OCI-LY3 (cell line): ENCODE data around the gene MNX1.

Source experiments
- H2AFZ ChIP-seq: fragments of 200-600, 300-600 bp; shearing (Covaris generic); 2 replicates; pipeline ENCODE4 v1.6.0; 2014; ENCODE audit warnings: antibody characterized with exemption, low read depth, low read length
- H3K27ac ChIP-seq: fragments of 200-600, 300-600 bp; sonication (generic); 2 replicates; pipeline ENCODE4 v1.5.1; 2014; ENCODE audit warnings: mild to moderate bottlenecking, low read length, moderate library complexity, mixed read lengths
- H3K27me3 ChIP-seq: fragments of 200-600, 300-600 bp; sonication (generic); 2 replicates; pipeline ENCODE4 v1.6.1; 2014; ENCODE audit warnings: low read depth, low read length, mixed read lengths
- H3K36me3 ChIP-seq: fragments of 200-600, 300-600 bp; sonication (generic); replicated peaks from 2 replicates; pipeline ENCODE3; 2014; ENCODE audit warnings: low read depth, low read length, mixed read lengths
- H3K4me1 ChIP-seq: fragments of 300-600, 200-600 bp; sonication (generic); 2 replicates; pipeline ENCODE4 v1.6.1; 2014; ENCODE audit warnings: low read length, mixed read lengths
- H3K4me2 ChIP-seq: fragments of 200-600, 300-600 bp; sonication (generic); 2 replicates; pipeline ENCODE4 v1.6.1; 2014; ENCODE audit warnings: low read length, mixed read lengths
- H3K4me3 ChIP-seq: fragments of 300-600, 200-600 bp; sonication (generic); 2 replicates; pipeline ENCODE4 v1.5.1; 2014; ENCODE audit warnings: antibody characterized with exemption, mild to moderate bottlenecking, low read length, moderate library complexity
- H3K79me2 ChIP-seq: fragments of 300-600, 200-600 bp; shearing (Covaris generic); 2 replicates; pipeline ENCODE4 v1.6.1; 2014; ENCODE audit warnings: mild to moderate bottlenecking, low read length, mixed read lengths
- H3K9ac ChIP-seq: fragments of 300-600, 200-600 bp; shearing (Covaris generic); 2 replicates; pipeline ENCODE4 v1.6.0; 2014; ENCODE audit warnings: mild to moderate bottlenecking, low read length, moderate library complexity
- H3K9me3 ChIP-seq: fragments of 200-600, 300-600 bp; shearing (Covaris generic); 2 replicates; pipeline ENCODE4 v1.6.1; 2014; ENCODE audit warnings: low read length, mixed read lengths; ENCODE audit not compliant: insufficient read depth
- H4K20me1 ChIP-seq: fragments of 200-600, 300-600 bp; sonication (generic); 2 replicates; pipeline ENCODE4 v1.6.1; 2016; ENCODE audit warnings: low read length, mixed read lengths; ENCODE audit not compliant: insufficient read depth
- EZH2phosphoT487 ChIP-seq: fragments of 200-600 bp; shearing (Covaris generic); IDR thresholded peaks from 2 replicates; pipeline ENCODE4 v1.6.1; 2018; ENCODE audit warnings: antibody characterized with exemption, mixed run types, low read depth
- TF ChIP-seq, protein P1 (sequence below): fragments of 200-600, 300-600 bp; sonication (generic); IDR thresholded peaks from 2 replicates; pipeline ENCODE4 v1.5.1; 2014; ENCODE audit warnings: antibody characterized with exemption, low read length, low read depth

MNX1 gene

DNA sequence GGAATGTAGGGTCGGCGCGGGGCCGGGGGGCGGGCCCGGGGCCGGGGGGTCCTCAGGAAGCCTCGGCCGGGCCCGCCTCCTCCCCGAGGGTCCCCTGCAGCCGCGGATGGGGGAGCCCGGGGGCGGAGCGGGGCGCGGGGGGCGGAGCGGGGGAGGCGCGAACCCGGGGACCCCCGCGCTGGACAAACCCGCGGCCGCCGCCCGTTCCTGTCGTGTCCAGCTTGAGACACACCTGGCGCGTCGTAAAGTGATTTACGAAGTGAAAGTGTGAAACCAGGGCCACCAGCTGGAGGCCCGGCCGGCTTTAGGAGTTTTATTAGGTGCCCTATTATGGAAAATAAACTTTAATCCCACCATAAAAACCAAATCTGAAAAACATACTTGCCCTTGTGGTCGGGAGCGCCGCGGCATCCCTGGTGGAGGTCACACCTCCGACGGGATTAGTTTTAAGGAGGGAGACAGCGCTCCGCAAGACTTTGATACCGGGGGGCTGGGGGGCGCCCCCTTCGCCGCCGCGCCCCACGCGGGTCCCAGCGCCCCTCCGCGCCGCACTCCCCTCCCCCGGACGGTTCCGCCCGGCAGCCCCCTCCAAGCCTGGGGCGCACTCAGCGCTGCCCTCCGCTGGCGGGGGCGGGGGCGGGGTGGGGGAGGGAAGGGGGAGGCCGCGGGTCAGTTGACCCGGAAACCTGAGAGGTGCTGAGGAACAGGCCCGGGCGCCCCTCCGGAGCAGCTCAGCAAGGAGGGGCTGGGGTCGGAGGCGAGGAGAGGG, 10.3 kb downstream of the MNX1 start:
- Histone ChIP-seq H2AFZ (no peak overlapping the region), H3K27ac (no peak overlapping the region)
- TF ChIP-seq, protein P1, sequence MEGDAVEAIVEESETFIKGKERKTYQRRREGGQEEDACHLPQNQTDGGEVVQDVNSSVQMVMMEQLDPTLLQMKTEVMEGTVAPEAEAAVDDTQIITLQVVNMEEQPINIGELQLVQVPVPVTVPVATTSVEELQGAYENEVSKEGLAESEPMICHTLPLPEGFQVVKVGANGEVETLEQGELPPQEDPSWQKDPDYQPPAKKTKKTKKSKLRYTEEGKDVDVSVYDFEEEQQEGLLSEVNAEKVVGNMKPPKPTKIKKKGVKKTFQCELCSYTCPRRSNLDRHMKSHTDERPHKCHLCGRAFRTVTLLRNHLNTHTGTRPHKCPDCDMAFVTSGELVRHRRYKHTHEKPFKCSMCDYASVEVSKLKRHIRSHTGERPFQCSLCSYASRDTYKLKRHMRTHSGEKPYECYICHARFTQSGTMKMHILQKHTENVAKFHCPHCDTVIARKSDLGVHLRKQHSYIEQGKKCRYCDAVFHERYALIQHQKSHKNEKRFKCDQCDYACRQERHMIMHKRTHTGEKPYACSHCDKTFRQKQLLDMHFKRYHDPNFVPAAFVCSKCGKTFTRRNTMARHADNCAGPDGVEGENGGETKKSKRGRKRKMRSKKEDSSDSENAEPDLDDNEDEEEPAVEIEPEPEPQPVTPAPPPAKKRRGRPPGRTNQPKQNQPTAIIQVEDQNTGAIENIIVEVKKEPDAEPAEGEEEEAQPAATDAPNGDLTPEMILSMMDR: no peak
- no peak for TF ChIP-seq EZH2phosphoT487

DNA sequence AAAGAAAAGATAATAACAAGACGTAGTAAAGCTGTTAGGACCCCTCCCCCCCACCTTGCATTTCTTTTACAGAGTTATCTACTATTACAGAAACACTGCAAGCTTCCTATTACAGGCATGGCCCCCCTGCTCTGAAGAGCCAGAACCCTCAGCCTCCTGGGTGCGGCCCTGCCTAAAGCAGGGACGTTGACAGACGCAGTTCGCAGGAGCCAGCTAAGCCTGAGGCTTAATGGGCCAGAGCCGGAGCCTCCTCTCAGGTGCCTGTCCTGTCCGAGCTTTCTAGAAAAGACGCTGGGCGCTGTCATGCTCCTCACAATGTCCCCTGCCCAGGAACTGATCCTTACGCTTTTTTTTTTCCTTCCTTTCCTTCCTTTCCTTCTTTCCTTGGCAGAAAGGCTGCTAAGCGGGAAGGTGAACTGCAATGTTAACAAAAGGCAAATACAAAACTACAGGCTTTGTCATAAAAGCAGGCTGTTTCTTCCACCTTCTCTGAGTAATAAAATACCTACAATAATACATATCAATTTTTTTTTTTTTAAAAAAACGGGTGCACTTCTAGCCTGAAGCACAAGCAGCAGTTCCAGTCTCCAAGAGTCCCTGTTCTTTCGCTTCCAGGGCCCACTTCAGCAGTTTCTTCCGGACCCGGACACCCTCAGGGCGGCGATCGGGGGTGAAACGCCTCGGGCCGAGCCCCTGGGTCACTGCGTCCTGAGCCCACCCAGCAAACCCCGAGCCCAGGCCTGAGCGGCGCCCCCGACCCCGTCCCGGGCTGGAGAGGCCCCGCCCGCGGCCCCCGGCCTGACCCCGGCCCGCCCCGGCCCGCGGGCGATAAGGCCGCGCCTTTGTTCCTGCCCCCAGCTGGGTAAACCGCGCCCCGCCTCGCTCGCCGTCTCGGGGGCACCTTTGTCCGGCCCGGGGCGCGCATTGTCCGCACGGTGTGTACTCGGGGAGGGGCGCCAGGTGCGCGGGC, 11.2 kb downstream of the MNX1 start:
- Histone ChIP-seq H2AFZ (no peak overlapping the region), H4K20me1 (no peaks in the 10 kb centered on the region), H3K79me2 (peaks cover 3% of the 10 kb centered on the region; the same call in 1 of the 2 replicates), H3K27ac (no peak overlapping the region), H3K4me2 (peak overlapping the region; percentile 75), H3K9ac (peak overlapping the region; percentile 63), H3K9me3 (no peaks in the 10 kb centered on the region), H3K36me3 (peaks cover 4% of the 10 kb centered on the region), H3K4me1 (peaks cover 12% of the 10 kb centered on the region), H3K4me3 (peak overlapping the region; percentile 82), H3K27me3 (no peaks in the 10 kb centered on the region)
- TF ChIP-seq, protein P1: no peak
- TF ChIP-seq EZH2phosphoT487: no peak

More for the DNA sequence above, 10.3 kb downstream of the MNX1 start:
- H3K79me2 ChIP-seq: peaks cover 6% of the 10 kb centered on the region; the same call in 1 of the 2 replicates
- H3K36me3 ChIP-seq: peaks cover 8% of the 10 kb centered on the region
- peaks cover 12% of the 10 kb centered on the region for H3K4me1 ChIP-seq
- H3K27me3 ChIP-seq: no peaks in the 10 kb centered on the region
- peak overlapping the region; percentile 63 for H3K9ac ChIP-seq
- H3K4me2 ChIP-seq: peak overlapping the region; percentile 75
- peaks cover 4% of the 10 kb centered on the region; the same call in 1 of the 2 replicates for H4K20me1 ChIP-seq
- H3K9me3 ChIP-seq: no peaks in the 10 kb centered on the region
- H3K4me3 ChIP-seq: peak overlapping the region; percentile 82

DNA sequence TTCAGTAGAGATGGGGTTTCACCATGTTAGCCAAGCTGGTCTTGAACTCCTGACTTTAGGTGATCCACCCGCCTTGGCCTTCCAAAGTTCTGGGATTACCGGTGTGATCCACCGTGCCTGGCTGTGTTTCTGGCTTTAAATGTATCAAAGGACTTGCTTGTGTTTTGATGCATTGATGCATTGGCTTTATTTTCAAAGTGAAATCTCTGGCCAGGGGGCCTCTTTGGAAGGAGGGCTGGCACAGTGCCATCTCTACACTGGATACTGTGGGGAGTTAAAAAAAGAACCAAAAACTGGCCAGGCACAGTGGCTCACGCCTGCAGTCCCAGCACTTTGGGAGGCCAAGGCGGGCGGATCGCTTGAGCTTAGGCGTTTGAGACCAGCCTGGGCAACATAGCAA, 16.0 kb downstream of the MNX1 start:
- Histone ChIP-seq H3K36me3 (no peaks in the 10 kb centered on the region), H3K4me2 (no peak overlapping the region), H2AFZ (no peak overlapping the region), H3K27ac (no peak overlapping the region), H3K9me3 (no peaks in the 10 kb centered on the region), H3K27me3 (no peaks in the 10 kb centered on the region), H3K4me3 (no peak overlapping the region), H3K9ac (no peak overlapping the region), H4K20me1 (no peaks in the 10 kb centered on the region), H3K79me2 (peaks cover 3% of the 10 kb centered on the region; the same call in 1 of the 2 replicates), H3K4me1 (peaks cover 4% of the 10 kb centered on the region; the same call in 1 of the 2 replicates)
- TF ChIP-seq, protein P1: no peak
- TF ChIP-seq EZH2phosphoT487: no peak

- Histone ChIP-seq H2AFZ (no peak overlapping the region), H3K4me2 (no peak overlapping the region), H3K4me1 (no peaks in the 10 kb centered on the region), H3K9ac (no peak overlapping the region), H3K9me3 (no peaks in the 10 kb centered on the region), H3K4me3 (no peak overlapping the region), H3K79me2 (no peaks in the 10 kb centered on the region), H3K27me3 (no peaks in the 10 kb centered on the region), H3K36me3 (no peaks in the 10 kb centered on the region), H4K20me1 (no peaks in the 10 kb centered on the region), H3K27ac (no peak overlapping the region)
- no peak for TF ChIP-seq EZH2phosphoT487
These were observed 16.6 kb downstream of the MNX1 start for GRCh38 chr7:156993925-156994235.
